Esophagus muscularis mucosa (tissue), 3 donors: Measurements from ENCODE around the gene C16orf74.

Source experiments
- CTCF ChIP-seq, 3 experiments: fragments of 200-600 bp in 2 of 3; fragments of 450-650 bp in 1 of 3; sonication (generic) in 2 of 3; IDR thresholded peaks; one replicate each; pipeline ENCODE4 v1.5.1; 2017 to 2019; ENCODE audit warnings: antibody characterized with exemption in 3 of 3, mild to moderate bottlenecking in 2 of 3, moderate library complexity in 1 of 3
- POLR2A ChIP-seq: fragments of 450-650 bp; IDR thresholded peaks from one replicate; pipeline ENCODE4 v1.6.1; 2017; ENCODE audit warnings: antibody characterized with exemption, moderate library complexity, mild to moderate bottlenecking, low read depth

- TF ChIP-seq CTCF (IDR thresholded peaks at IDR 0.05), result no peak
- no peak for TF ChIP-seq POLR2A
Observed at GRCh38 chr16:85709766-85710585, 40.9 kb downstream of the C16orf74 start.
